Ovary (tissue), 9 donors: Measurements from ENCODE around the gene ADCK1. TPM values are rescaled to one million over a fixed set of nuclear protein-coding genes. Genes with fewer than 3 reads are reported as not detected.

Source experiments
- DNase-seq, 5 donors: peaks; one replicate each; pipeline ENCODE4 v3.0.0-alpha.2; 2019 to 2020
- H3K27ac ChIP-seq, 2 donors: fragments of 200-600 bp; one replicate each; pipeline versions ENCODE4 v1.5.1 to v1.8.0; 2019 to 2022
- H3K27me3 ChIP-seq: fragments of 200-600 bp; one replicate; pipeline ENCODE4 v1.8.0; 2022
- H3K36me3 ChIP-seq: fragments of 200-600 bp; sonication (generic); one replicate; pipeline ENCODE4 v1.5.1; 2019
- H3K4me1 ChIP-seq: one replicate; pipeline ENCODE4 v1.8.1; 2013; ENCODE audit warnings: mild to moderate bottlenecking, moderate library complexity; ENCODE audit not compliant: insufficient read depth
- H3K4me3 ChIP-seq: fragments of 200-600 bp; sonication (generic); one replicate; pipeline ENCODE4 v1.5.1; 2017
- H3K9me3 ChIP-seq, 2 donors: fragments of 200-600 bp in 1 of 2; sonication (generic) in 1 of 2; one replicate each; pipeline versions ENCODE4 v1.5.1 to v1.8.1; 2013 to 2019; ENCODE audit warnings: mild to moderate bottlenecking in 1 of 2, moderate library complexity in 1 of 2
- CTCF ChIP-seq, 3 donors: fragments of 450-650 bp in 2 of 3; fragments of 200-600 bp in 1 of 3; IDR thresholded peaks; one replicate each; pipeline versions ENCODE4 v1.5.1 to v1.8.0; 2016 to 2022; ENCODE audit warnings: antibody characterized with exemption in 3 of 3, mild to moderate bottlenecking in 1 of 3
- EP300 ChIP-seq: sonication (generic); formaldehyde crosslinking; IDR thresholded peaks from one replicate; pipeline ENCODE4 v1.6.1; 2017; ENCODE audit warnings: antibody characterized with exemption
- POLR2A ChIP-seq: fragments of 450-650 bp; IDR thresholded peaks from one replicate; pipeline ENCODE4 v1.6.1; 2017; ENCODE audit warnings: antibody characterized with exemption, mild to moderate bottlenecking, moderate library complexity
- WGBS, 3 donors: extraction: QIAGEN DNeasy Blood & Tissue Kit in 1 of 3; methylation state at CpG; one replicate each; pipeline versions ENCODE4 v1.1.5 to v1.1.7; 2013 to 2017; 5-methylcytosine and 5-hydroxymethylcytosine counted together
- intact Hi-C, 4 donors: fragments of 100-400 bp; cut with DNase I; formaldehyde crosslinking; loops; one replicate each; pipeline versions ENCODE4 v1.11.0 to v1.15.1; 2022 to 2023
- polyA plus RNA-seq, 2 donors: library from polyadenylated mRNA; stranded (reverse); fragments of 200-250 nt in 1 of 2; fragments of 350-450 nt in 1 of 2; fragmentation: Illumina TruSeq in 1 of 2; extraction: RNeasy Lipid Tissue Mini Kit (QIAGEN cat#74804) in 1 of 2; gene quantifications; one replicate each; pipeline ENCODE4 v1.2.3, GENCODE V29; 2013 to 2014
- total RNA-seq, 7 donors: library from RNA; depleted of rRNA in 2 of 7; stranded (reverse); fragments of >200 nt in 2 of 7; fragmentation: NEBNext Ultra II Directional in 3 of 7; extraction: Animal tissue kit (Norgen Biotek cat#: 25700) in 3 of 7; gene quantifications; one replicate each; pipeline versions ENCODE4 v1.1.0 to v1.2.4, GENCODE V29; 2016 to 2023
- donor health status: DM: no; HTN: no; CAD: no; lungs with moderate emphysema.
- donor health status: DM: no; HTN: no; CAD: no.
- donor health status: Bipolar disorder and iron deficiency.
- donor health status: DM: yes; HTN: yes; CAD: no.
- donor health status: DM: no; HTN: no; CAD: no.
- donor health status: DM: yes; HTN: yes; CAD: no.

ADCK1 gene
- total and polyA plus RNA-seq, 9 donors: 1.7 to 7.9 (median 6.8) TPM

GRCh38 chr14:77965919-77966435 lies 166.1 kb downstream of the ADCK1 start:
- peak in 2 of 5 donors; percentile 40 to 43 for DNase-seq
- no peaks in the 10 kb centered on the region for H3K27me3 ChIP-seq
- no peaks in the 10 kb centered on the region for H3K36me3 ChIP-seq
- no peak overlapping the region for H3K27ac ChIP-seq
- no peaks in the 10 kb centered on the region for H3K9me3 ChIP-seq
- H3K4me3 ChIP-seq: no peak overlapping the region
- TF ChIP-seq POLR2A (no peak), EP300 (no peak), CTCF (IDR thresholded peaks at IDR 0.05) (no peak)
- peaks cover 1% of the 10 kb centered on the region for H3K4me1 ChIP-seq
- intact Hi-C loops: no loop called here
- 2% methylated on average over 34 to 35 of the region's 35 CpGs for WGBS, 3 donors

GRCh38 chr14:77967110-77967509 lies 167.2 kb downstream of the ADCK1 start:
- Histone ChIP-seq H3K4me1 (peaks cover 1% of the 10 kb centered on the region), H3K27ac (no peak overlapping the region), H3K4me3 (no peak overlapping the region), H3K36me3 (no peaks in the 10 kb centered on the region), H3K9me3 (no peaks in the 10 kb centered on the region), H3K27me3 (no peaks in the 10 kb centered on the region)
- DNase-seq: no peak
- TF ChIP-seq EP300 (no peak), CTCF (IDR thresholded peaks at IDR 0.05) (no peak), POLR2A (no peak)
- intact Hi-C loops: no loop called here
- WGBS, 3 donors: 82 to 100% (median 89%) methylated on average over 1 of the region's 1 CpG

- DNase-seq: no peak
- no peak for TF ChIP-seq POLR2A
- TF ChIP-seq EP300: no peak
- no peak for TF ChIP-seq CTCF (IDR thresholded peaks at IDR 0.05)
- H3K4me1 ChIP-seq: peaks cover 1% of the 10 kb centered on the region
- intact Hi-C loops: no loop called here
- no peak overlapping the region for H3K4me3 ChIP-seq
- 82 to 91% (median 85%) methylated on average over 3 of the region's 3 CpGs for WGBS, 3 donors
- H3K27ac ChIP-seq: no peak overlapping the region
- H3K36me3 ChIP-seq: no peaks in the 10 kb centered on the region
- H3K9me3 ChIP-seq: no peaks in the 10 kb centered on the region
- H3K27me3 ChIP-seq: no peaks in the 10 kb centered on the region
Observed at GRCh38 chr14:77970646-77971045, 170.7 kb downstream of the ADCK1 start.

GRCh38 chr14:77973246-77973645 lies 173.3 kb downstream of the ADCK1 start:
- Histone ChIP-seq H3K27me3 (no peaks in the 10 kb centered on the region), H3K36me3 (no peaks in the 10 kb centered on the region), H3K27ac (no peak overlapping the region), H3K9me3 (no peaks in the 10 kb centered on the region), H3K4me3 (no peak overlapping the region), H3K4me1 (no peaks in the 10 kb centered on the region)
- TF ChIP-seq CTCF (IDR thresholded peaks at IDR 0.05) (no peak), POLR2A (no peak)
- intact Hi-C loops: no loop called here
- no peak for DNase-seq
- 89 to 94% (median 93%) methylated on average over 5 of the region's 5 CpGs for WGBS, 3 donors
